ENCODE data around the gene F2.

GRCh38 chr11:46697723-46698122 is 21.3 kb upstream of the F2 start:
- TF ChIP-seq CTCF (IDR thresholded peaks at IDR 0.05; ENCODE audit: borderline replicate concordance, extremely low read depth, low read length, poor library complexity, severe bottlenecking) (no peak), EZH2 (IDR thresholded peaks at IDR 0.05; ENCODE audit: borderline replicate concordance, low read depth, low read length, severe bottlenecking) (no peak)
